ENCODE data around the gene CLCN4. TPM values are rescaled to one million over a fixed set of nuclear protein-coding genes. Genes with fewer than 3 reads are reported as not detected.

Gene CLCN4
- total RNA-seq, 1 donor from 2014 or later, result 4.7 TPM

GRCh38 chrX:10115082-10115481 lies 41.7 kb upstream of the CLCN4 start:
- H3K27me3 Mint-ChIP-seq, result no peaks in the 10 kb centered on the region
- CTCF ChIA-PET, result no interaction called here
- POLR2A ChIA-PET, result interaction anchor here (2.3 to 15.0 kb wide), 5 partner anchors 19 to 116 kb away, joined by 8 to 229 read pairs (median 38); no protein-coding TSS in a partner anchor
- peaks cover 35% of the 10 kb centered on the region for H3K36me3 Mint-ChIP-seq (ENCODE audit: low read depth)
- peak overlapping the region; percentile 61 for H3K27ac Mint-ChIP-seq
- H3K4me3 Mint-ChIP-seq, result no peak overlapping the region
- no peak for TF ChIP-seq CTCF (IDR thresholded peaks at IDR 0.05)
- H3K4me1 Mint-ChIP-seq, result peaks cover 79% of the 10 kb centered on the region
- ATAC-seq (ENCODE audit: low read depth), result no peak
- no peak for DNase-seq
- H3K9me3 Mint-ChIP-seq, result no peaks in the 10 kb centered on the region
- intact Hi-C loops (cut with micrococcal nuclease), result loop anchor here (5.0 kb wide), 2 partner anchors 1298 to 1373 kb away; no protein-coding TSS in a partner anchor

GRCh38 chrX:10117301-10117700 lies 39.5 kb upstream of the CLCN4 start:
- DNase-seq, result no peak
- CTCF ChIA-PET, result interaction anchor here (1.6 to 5.5 kb wide), 6 partner anchors 10 to 243 kb away, joined by 4 to 73 read pairs (median 18); no protein-coding TSS in a partner anchor
- H3K36me3 Mint-ChIP-seq (ENCODE audit: low read depth), result peaks cover 26% of the 10 kb centered on the region
- H3K4me3 Mint-ChIP-seq, result no peak overlapping the region
- H3K27ac Mint-ChIP-seq, result peak overlapping the region; percentile 89
- no peak for TF ChIP-seq CTCF (IDR thresholded peaks at IDR 0.05)
- intact Hi-C loops (cut with micrococcal nuclease), result loop anchor here (5.0 kb wide), 2 partner anchors 1300 to 1375 kb away; no protein-coding TSS in a partner anchor
- peaks cover 81% of the 10 kb centered on the region for H3K4me1 Mint-ChIP-seq
- POLR2A ChIA-PET, result interaction anchor here (1.2 to 15.0 kb wide), 9 partner anchors 9 to 120 kb away, joined by 3 to 229 read pairs (median 16); no protein-coding TSS in a partner anchor
- no peak for ATAC-seq (ENCODE audit: low read depth)
- no peaks in the 10 kb centered on the region for H3K9me3 Mint-ChIP-seq
- no peaks in the 10 kb centered on the region for H3K27me3 Mint-ChIP-seq

DNA sequence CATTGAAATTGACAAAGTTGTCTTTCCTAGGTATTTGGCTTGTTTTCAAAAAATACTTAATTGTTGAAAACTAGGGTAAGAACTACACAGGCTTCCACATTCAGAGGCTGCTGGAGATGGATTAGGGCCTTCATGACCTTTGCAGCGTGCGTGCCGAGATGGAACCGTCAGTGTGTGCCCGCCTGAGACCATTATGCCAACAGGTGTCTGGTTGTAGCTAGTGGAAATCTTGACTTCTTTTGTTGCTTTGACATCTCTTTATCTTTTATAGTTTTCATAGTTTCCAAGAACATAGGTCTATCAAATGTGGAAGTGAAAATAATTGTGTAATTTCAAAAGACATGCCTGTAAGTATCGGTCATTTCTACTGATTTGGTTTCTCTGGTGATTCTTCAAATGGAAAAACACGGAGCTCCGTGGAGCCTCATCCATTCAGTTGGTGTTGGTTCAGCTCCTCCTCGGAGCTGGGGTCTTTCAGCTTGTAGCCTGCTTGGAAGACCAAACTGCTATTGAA lies 38.9 kb upstream of the CLCN4 start:
- Mint-ChIP-seq H3K36me3 (ENCODE audit: low read depth) (peaks cover 26% of the 10 kb centered on the region), H3K4me1 (peaks cover 81% of the 10 kb centered on the region), H3K4me3 (peak overlapping the region; percentile 65), H3K27ac (peak overlapping the region; percentile 89), H3K9me3 (no peaks in the 10 kb centered on the region), H3K27me3 (no peaks in the 10 kb centered on the region)
- no peak for TF ChIP-seq CTCF (IDR thresholded peaks at IDR 0.05)
- intact Hi-C loops (cut with micrococcal nuclease), result loop anchor here (1.0 to 5.0 kb wide), 6 partner anchors 20 to 1376 kb away; no protein-coding TSS in a partner anchor
- ChIA-PET POLR2A (interaction anchor here (1.0 to 15.0 kb wide), 14 partner anchors 10 to 121 kb away, joined by 3 to 229 read pairs (median 10); partner anchors contain the start of gene CLCN4), CTCF (interaction anchor here (1.0 to 5.5 kb wide), 15 partner anchors 10 to 244 kb away, joined by 3 to 73 read pairs (median 9); partner anchors contain the start of gene CLCN4)
- peak; percentile 35 for ATAC-seq (ENCODE audit: low read depth)
- no peak for DNase-seq

DNA sequence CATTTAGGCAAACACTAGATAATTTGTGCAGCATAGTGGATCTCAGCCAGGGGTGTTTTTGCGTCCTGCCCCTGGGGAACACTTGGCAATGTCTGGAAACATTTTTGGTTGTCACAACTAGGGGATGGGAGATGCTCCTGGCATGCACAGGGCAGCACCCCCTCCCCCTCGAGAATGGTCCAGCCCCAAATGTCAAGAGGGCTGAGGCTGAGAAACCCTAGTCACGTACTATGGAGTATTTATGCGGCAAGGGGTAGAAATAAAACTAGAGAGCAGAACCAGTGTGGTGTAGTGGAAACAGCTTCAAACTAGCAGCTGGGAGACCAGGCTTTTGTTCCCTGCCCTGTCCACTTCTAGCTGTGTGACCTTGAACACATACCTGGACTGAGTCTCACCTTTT lies 38.2 kb upstream of the CLCN4 start:
- ChIA-PET CTCF (interaction anchor here (1.0 to 5.5 kb wide), 24 partner anchors 8 to 246 kb away, joined by 3 to 73 read pairs (median 8); partner anchors contain the start of gene CLCN4), POLR2A (interaction anchor here (0.6 to 15.0 kb wide), 15 partner anchors 11 to 234 kb away, joined by 3 to 229 read pairs (median 8); partner anchors contain the start of gene CLCN4)
- Mint-ChIP-seq H3K4me1 (peaks cover 78% of the 10 kb centered on the region), H3K4me3 (peak overlapping the region; percentile 65), H3K36me3 (ENCODE audit: low read depth) (peaks cover 24% of the 10 kb centered on the region), H3K27me3 (no peaks in the 10 kb centered on the region), H3K9me3 (no peaks in the 10 kb centered on the region), H3K27ac (peak overlapping the region; percentile 89)
- no peak for DNase-seq
- intact Hi-C loops (cut with micrococcal nuclease), result loop anchor here (1.0 to 5.0 kb wide), 6 partner anchors 20 to 1376 kb away; no protein-coding TSS in a partner anchor
- ATAC-seq (ENCODE audit: low read depth), result peak; percentile 28
- no peak for TF ChIP-seq CTCF (IDR thresholded peaks at IDR 0.05)

All from activated B cell treated with CpG ODN at 0.5 μM for 24 hours (primary cell).